ENCODE measurements around the gene ANTXR2. TPM values are rescaled to one million over a fixed set of nuclear protein-coding genes. Genes with fewer than 3 reads are reported as not detected.

ANTXR2 gene
- total RNA-seq, 2 donors from 2014 or later: 58.0 to 58.9 TPM

GRCh38 chr4:79977131-79977840 is 95.7 kb downstream of the ANTXR2 start:
- Mint-ChIP-seq H3K4me1 (peaks cover 2% of the 10 kb centered on the region), H3K27me3 (no peaks in the 10 kb centered on the region), H3K36me3 (ENCODE audit: low read depth) (peaks cover 16% of the 10 kb centered on the region), H3K4me3 (no peak overlapping the region), H3K27ac (no peak overlapping the region)
- no peak for DNase-seq
- H3K9me3 ChIP-seq (ENCODE audit: control insufficient read depth, low read length, poor library complexity, severe bottlenecking): no peaks in the 10 kb centered on the region
- no peak for ATAC-seq

DNA sequence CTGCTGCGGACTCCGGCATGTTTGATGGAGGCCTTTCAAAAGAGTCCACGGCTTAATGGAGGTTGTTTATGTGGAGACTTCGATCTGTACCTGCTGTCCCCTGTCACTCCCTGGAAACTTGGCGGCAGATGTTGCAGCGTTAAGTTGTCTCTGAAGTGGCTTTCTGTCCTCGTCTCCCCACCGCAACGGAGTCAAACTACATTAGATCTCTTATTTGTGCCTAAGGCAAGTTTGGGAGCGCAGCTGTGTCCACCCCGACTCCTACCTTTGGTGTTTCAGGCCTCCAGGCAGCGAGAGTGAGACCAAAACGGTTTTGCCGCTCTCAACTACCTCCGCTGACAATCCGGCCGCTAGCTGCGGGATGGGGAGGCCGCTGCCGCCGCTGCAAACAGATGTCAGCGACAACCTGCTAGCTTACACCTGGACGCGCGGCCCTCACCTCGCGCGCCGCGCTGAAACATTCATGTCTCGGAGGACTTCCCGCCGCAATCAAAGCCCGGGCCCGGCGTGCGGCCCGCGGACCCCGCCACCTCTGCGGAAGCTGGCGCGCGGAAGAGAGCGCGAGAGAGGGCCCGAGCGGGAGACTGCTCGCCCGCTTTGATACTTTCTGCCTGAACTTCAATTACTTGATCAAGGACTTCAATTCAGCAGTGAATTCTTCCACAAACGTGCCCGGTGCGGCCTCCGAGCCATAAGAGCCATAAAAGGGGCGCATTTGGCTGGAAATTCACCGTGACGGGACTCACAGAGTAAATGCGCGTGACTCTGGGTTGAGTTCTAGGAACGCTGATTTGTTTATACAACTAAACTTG is 108.4 kb downstream of the ANTXR2 start:
- no peaks in the 10 kb centered on the region for H3K36me3 Mint-ChIP-seq (ENCODE audit: low read depth)
- DNase-seq: no peak
- no peaks in the 10 kb centered on the region for H3K9me3 ChIP-seq (ENCODE audit: control insufficient read depth, low read length, poor library complexity, severe bottlenecking)
- no peak for ATAC-seq
- H3K27me3 Mint-ChIP-seq: no peaks in the 10 kb centered on the region
- no peak overlapping the region for H3K27ac Mint-ChIP-seq
- H3K4me3 Mint-ChIP-seq: no peak overlapping the region
- H3K4me1 Mint-ChIP-seq: peaks cover 4% of the 10 kb centered on the region

DNA sequence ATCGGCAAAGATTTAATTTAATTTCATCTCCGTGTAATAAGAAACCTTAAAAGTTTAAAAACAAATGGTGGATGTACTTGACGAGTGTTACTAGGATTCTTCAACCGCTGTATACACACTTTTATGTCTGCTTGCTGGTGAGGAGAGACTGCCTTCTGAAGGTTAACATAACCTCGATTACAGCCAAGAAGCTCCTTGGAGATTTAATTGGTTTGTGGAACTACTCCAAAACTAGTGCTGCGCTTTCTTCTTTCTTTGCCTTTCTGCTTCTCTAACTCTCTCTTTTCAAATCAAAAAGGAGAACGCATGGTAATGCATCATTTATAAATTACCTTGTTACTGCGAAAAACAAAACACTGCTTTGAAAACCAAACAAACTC is 109.0 kb downstream of the ANTXR2 start:
- H3K4me1 Mint-ChIP-seq: peaks cover 6% of the 10 kb centered on the region
- H3K27ac Mint-ChIP-seq: no peak overlapping the region
- H3K9me3 ChIP-seq (ENCODE audit: control insufficient read depth, low read length, poor library complexity, severe bottlenecking): no peaks in the 10 kb centered on the region
- ATAC-seq (no peak), DNase-seq (no peak)
- H3K4me3 Mint-ChIP-seq: no peak overlapping the region
- H3K36me3 Mint-ChIP-seq (ENCODE audit: low read depth): no peaks in the 10 kb centered on the region
- no peaks in the 10 kb centered on the region for H3K27me3 Mint-ChIP-seq

- Mint-ChIP-seq H3K36me3 (ENCODE audit: low read depth) (no peaks in the 10 kb centered on the region), H3K27ac (no peak overlapping the region), H3K4me1 (peaks cover 8% of the 10 kb centered on the region), H3K27me3 (no peaks in the 10 kb centered on the region), H3K4me3 (no peak overlapping the region)
- no peak for ATAC-seq
- H3K9me3 ChIP-seq (ENCODE audit: control insufficient read depth, low read length, poor library complexity, severe bottlenecking): no peaks in the 10 kb centered on the region
- DNase-seq: no peak
These were observed 113.4 kb downstream of the ANTXR2 start for GRCh38 chr4:79959652-79960051.

DNA sequence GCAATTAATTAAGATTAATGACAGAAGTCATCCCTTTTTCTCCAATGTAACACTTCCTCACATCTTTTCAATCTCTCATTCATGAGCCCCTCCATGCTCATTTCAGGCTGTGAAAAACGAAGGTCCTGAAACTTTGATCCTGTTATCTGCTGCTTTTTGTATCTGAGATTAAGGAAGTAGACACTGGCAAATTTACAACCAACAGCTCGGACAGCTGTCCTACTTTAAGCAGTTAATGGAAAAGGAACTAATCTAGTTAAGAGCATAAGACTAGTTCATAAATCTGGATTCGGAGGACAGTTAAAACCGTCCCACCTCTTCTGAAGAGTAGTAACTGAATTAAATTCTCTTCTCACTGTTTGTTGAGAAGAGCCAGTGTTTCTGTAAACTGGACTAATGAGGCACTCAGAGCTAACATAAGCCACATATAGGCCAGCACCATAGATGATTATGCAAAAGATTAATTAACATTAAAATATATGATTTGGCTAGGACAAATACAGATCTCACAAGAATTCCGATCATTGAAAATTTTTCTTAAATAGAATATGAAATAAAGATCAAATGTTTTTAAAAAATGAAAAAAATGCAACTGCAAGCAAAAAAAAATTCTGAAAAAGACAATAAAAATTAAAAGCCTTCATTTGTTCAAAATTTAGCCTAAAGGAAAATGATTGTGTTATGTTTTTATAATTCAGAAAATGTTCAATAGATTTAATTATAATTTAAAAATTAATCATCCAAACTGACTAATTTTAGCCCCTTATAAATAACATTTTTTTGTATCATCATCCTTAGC is 114.4 kb downstream of the ANTXR2 start:
- no peak for ATAC-seq
- H3K36me3 Mint-ChIP-seq (ENCODE audit: low read depth): no peaks in the 10 kb centered on the region
- no peaks in the 10 kb centered on the region for H3K27me3 Mint-ChIP-seq

DNA sequence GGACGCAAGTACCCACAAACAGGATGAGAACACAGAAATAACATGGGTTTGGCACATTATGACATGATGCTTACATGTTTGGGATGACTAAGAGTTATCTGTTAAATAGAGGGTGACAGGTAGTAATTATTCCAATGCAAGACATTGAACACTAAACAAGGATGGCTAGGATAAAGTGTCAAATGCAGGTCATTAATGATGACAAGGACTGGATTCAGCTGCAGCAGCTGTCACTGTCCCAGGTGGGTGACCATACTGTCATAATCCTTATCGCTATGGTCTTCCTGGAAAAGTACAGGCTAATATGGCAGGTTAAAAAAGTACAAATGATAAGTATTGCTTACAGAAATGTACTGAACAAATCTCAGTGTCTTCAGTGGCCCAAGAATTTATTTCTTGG is 123.9 kb downstream of the ANTXR2 start:
- no peak overlapping the region for H3K4me3 Mint-ChIP-seq
- no peak for DNase-seq
- no peak overlapping the region for H3K27ac Mint-ChIP-seq
- peaks cover 5% of the 10 kb centered on the region for H3K36me3 Mint-ChIP-seq (ENCODE audit: low read depth)
- no peaks in the 10 kb centered on the region for H3K27me3 Mint-ChIP-seq
- no peaks in the 10 kb centered on the region for H3K9me3 ChIP-seq (ENCODE audit: control insufficient read depth, low read length, poor library complexity, severe bottlenecking)
- H3K4me1 Mint-ChIP-seq: peaks cover 16% of the 10 kb centered on the region
- ATAC-seq: no peak

More for the DNA sequence above, 114.4 kb downstream of the ANTXR2 start:
- H3K27ac Mint-ChIP-seq: no peak overlapping the region
- no peak for DNase-seq
- H3K9me3 ChIP-seq (ENCODE audit: control insufficient read depth, low read length, poor library complexity, severe bottlenecking): no peaks in the 10 kb centered on the region
- H3K4me1 Mint-ChIP-seq: peaks cover 8% of the 10 kb centered on the region
- H3K4me3 Mint-ChIP-seq: no peak overlapping the region

DNA sequence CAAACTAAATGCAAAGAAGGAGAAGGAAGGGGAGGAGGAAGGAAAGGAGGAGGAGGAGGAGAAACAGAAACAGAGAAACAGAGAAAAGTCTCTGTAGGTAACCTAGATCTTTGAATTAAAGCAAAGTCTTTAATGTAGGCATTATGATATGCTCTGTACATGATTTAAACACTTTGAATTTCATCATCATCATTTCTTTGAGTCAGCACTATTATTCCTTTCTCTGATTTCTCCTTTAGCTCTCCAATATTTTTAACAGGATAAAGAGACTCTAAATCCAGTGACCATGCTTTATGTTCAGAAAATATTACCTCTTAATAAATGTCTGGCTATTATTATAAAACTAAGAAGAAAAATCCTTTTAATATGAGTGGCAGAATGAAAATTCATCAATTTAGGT is 124.3 kb downstream of the ANTXR2 start:
- no peaks in the 10 kb centered on the region for H3K27me3 Mint-ChIP-seq

DNA sequence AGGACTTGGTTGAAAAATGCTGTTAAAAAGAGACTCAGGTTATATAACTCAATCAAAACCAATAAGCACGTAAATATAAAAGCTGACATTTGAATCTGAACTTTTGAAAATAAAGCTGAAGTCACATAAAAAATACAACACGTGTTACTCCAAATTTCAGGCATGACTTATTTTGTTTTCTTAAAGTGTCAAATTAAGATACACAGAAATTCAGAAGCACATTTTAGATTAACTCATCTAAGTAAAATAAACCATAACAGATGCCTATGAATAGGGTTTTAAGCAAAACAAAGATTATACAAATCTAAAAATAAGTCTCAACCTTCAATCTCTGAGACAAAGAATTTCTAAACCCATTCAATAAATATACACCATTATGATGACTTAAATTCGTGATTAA is 124.8 kb downstream of the ANTXR2 start:
- H3K36me3 Mint-ChIP-seq (ENCODE audit: low read depth): peaks cover 5% of the 10 kb centered on the region
- peaks cover 16% of the 10 kb centered on the region for H3K4me1 Mint-ChIP-seq
- no peak overlapping the region for H3K4me3 Mint-ChIP-seq
- ATAC-seq: no peak
- no peaks in the 10 kb centered on the region for H3K27me3 Mint-ChIP-seq
- no peak for DNase-seq
- H3K9me3 ChIP-seq (ENCODE audit: control insufficient read depth, low read length, poor library complexity, severe bottlenecking): no peaks in the 10 kb centered on the region
- H3K27ac Mint-ChIP-seq: no peak overlapping the region

More for the DNA sequence above, 124.3 kb downstream of the ANTXR2 start:
- peaks cover 16% of the 10 kb centered on the region for H3K4me1 Mint-ChIP-seq
- no peak overlapping the region for H3K27ac Mint-ChIP-seq
- peaks cover 5% of the 10 kb centered on the region for H3K36me3 Mint-ChIP-seq (ENCODE audit: low read depth)
- no peak for ATAC-seq
- no peak overlapping the region for H3K4me3 Mint-ChIP-seq
- DNase-seq: no peak
- no peaks in the 10 kb centered on the region for H3K9me3 ChIP-seq (ENCODE audit: control insufficient read depth, low read length, poor library complexity, severe bottlenecking)

DNA sequence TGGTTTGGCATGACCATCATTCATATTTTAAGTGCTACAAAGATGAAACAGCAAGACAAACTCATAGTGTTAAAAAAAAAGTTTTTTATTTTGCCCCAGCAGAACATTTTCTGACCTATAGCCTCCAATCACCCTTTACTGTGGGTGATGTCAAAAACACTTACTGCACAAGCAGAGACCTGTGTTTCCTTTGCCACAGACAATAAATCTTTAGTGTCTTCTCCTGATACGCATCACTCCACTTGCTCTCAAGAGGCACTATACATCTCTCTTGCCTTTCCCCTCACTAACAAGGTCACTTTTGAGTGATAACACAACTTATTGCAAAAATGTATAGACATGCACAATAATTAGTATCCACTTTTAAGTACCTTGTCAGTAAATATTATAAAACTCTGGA is 125.6 kb downstream of the ANTXR2 start:
- Mint-ChIP-seq H3K4me3 (no peak overlapping the region), H3K36me3 (ENCODE audit: low read depth) (peaks cover 5% of the 10 kb centered on the region), H3K4me1 (peaks cover 16% of the 10 kb centered on the region), H3K27ac (peak overlapping the region; percentile 57), H3K27me3 (no peaks in the 10 kb centered on the region)
- no peak for ATAC-seq
- DNase-seq: no peak
- H3K9me3 ChIP-seq (ENCODE audit: control insufficient read depth, low read length, poor library complexity, severe bottlenecking): no peaks in the 10 kb centered on the region

- no peaks in the 10 kb centered on the region for H3K27me3 Mint-ChIP-seq
- H3K4me3 Mint-ChIP-seq: no peak overlapping the region
- peaks cover 2% of the 10 kb centered on the region for H3K4me1 Mint-ChIP-seq
- DNase-seq: no peak
- no peak for ATAC-seq
- H3K9me3 ChIP-seq (ENCODE audit: control insufficient read depth, low read length, poor library complexity, severe bottlenecking): no peaks in the 10 kb centered on the region
- H3K36me3 Mint-ChIP-seq (ENCODE audit: low read depth): peaks cover 2% of the 10 kb centered on the region
- H3K27ac Mint-ChIP-seq: no peak overlapping the region
These were observed 137.8 kb downstream of the ANTXR2 start for GRCh38 chr4:79935274-79935673.

DNA sequence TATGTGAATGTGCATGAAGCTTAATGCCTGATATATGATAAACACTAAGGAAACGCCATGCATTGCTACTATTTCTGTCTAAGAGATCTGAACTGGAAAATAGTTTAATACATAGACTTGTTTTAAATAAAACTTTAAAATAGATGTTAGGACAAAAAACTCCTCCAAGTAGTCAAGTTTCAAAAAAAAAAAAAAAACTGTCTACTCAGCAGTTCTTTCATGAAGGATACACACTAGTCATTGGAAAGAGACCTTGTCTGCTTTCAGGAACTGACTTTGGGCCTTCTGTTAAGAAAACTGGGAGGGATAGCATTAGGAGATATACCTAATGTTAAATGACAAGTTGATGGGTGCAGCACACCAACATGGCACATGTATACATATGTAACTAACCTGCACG is 138.4 kb downstream of the ANTXR2 start:
- H3K9me3 ChIP-seq (ENCODE audit: control insufficient read depth, low read length, poor library complexity, severe bottlenecking): no peaks in the 10 kb centered on the region
- Mint-ChIP-seq H3K4me3 (no peak overlapping the region), H3K27me3 (no peaks in the 10 kb centered on the region), H3K36me3 (ENCODE audit: low read depth) (peaks cover 2% of the 10 kb centered on the region), H3K4me1 (peaks cover 2% of the 10 kb centered on the region), H3K27ac (no peak overlapping the region)
- ATAC-seq (no peak), DNase-seq (no peak)

DNA sequence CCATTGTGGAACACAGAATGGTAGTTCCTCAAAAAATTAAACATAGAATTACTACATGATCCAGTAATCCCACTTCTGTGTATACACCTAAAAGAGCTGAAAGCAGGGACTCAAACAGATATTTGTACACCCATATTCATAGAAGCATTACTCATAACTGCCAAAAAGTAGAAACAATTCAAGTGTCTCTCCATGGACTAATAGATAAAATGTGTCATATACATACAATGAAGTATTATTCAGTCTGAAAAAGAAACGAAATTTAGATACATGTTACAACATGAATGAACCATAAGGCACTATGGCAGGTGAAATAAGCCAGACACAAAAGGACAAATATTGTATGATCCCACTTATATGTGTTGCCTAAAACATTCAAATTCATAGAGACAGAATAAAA is 145.1 kb downstream of the ANTXR2 start:
- H3K36me3 Mint-ChIP-seq (ENCODE audit: low read depth): peaks cover 4% of the 10 kb centered on the region
- H3K4me1 Mint-ChIP-seq: peaks cover 7% of the 10 kb centered on the region
- peak overlapping the region; percentile 54 for H3K27ac Mint-ChIP-seq
- H3K27me3 Mint-ChIP-seq: no peaks in the 10 kb centered on the region
- ATAC-seq (no peak), DNase-seq (no peak)
- H3K9me3 ChIP-seq (ENCODE audit: control insufficient read depth, low read length, poor library complexity, severe bottlenecking): no peaks in the 10 kb centered on the region
- H3K4me3 Mint-ChIP-seq: no peak overlapping the region

GRCh38 chr4:79923281-79923680 is 149.7 kb downstream of the ANTXR2 start:
- Mint-ChIP-seq H3K4me3 (no peak overlapping the region), H3K36me3 (ENCODE audit: low read depth) (peaks cover 4% of the 10 kb centered on the region), H3K27ac (peak overlapping the region; percentile 32), H3K27me3 (no peaks in the 10 kb centered on the region), H3K4me1 (peaks cover 13% of the 10 kb centered on the region)
- H3K9me3 ChIP-seq (ENCODE audit: control insufficient read depth, low read length, poor library complexity, severe bottlenecking): no peaks in the 10 kb centered on the region
- no peak for DNase-seq
- no peak for ATAC-seq
